ENCODE results near the gene EP400. TPM values are rescaled to one million over a fixed set of nuclear protein-coding genes. Genes with fewer than 3 reads are reported as not detected.
A peak's percentile ranks its signal among the peaks of the same experiment; 100 is the strongest.

EP400 gene
- total and polyA plus RNA-seq, 7 donors: 8.0 to 24.5 (median 18.4) TPM

DNA sequence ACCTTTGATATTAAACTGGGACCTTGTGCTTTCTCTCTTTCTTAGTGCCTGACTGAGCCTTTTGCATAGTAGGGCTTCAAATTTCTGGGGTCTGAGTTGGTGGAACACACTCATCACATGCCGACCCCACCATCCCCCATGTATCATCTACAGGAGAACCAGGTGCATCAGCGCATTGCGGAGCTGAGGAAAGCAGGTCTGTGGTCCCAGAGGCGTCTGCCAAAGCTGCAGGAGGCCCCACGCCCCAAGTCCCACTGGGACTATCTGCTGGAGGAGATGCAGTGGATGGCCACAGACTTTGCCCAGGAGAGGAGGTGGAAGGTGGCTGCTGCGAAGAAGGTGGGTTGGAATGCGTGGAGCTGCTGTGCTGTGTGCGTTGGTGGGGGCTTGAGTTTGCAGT, 37.8 kb downstream of the EP400 start:
- WGBS, 3 donors: 88 to 95% (median 93%) methylated on average over 8 of the region's 8 CpGs
- H3K27me3 ChIP-seq (ENCODE audit: insufficient read depth in 3 of 3, low read length in 2 of 3): no peaks in the 10 kb centered on the region
- no peak overlapping the region for H3K27ac ChIP-seq
- TF ChIP-seq, protein P1, sequence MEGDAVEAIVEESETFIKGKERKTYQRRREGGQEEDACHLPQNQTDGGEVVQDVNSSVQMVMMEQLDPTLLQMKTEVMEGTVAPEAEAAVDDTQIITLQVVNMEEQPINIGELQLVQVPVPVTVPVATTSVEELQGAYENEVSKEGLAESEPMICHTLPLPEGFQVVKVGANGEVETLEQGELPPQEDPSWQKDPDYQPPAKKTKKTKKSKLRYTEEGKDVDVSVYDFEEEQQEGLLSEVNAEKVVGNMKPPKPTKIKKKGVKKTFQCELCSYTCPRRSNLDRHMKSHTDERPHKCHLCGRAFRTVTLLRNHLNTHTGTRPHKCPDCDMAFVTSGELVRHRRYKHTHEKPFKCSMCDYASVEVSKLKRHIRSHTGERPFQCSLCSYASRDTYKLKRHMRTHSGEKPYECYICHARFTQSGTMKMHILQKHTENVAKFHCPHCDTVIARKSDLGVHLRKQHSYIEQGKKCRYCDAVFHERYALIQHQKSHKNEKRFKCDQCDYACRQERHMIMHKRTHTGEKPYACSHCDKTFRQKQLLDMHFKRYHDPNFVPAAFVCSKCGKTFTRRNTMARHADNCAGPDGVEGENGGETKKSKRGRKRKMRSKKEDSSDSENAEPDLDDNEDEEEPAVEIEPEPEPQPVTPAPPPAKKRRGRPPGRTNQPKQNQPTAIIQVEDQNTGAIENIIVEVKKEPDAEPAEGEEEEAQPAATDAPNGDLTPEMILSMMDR (IDR thresholded peaks at IDR 0.05): no peak
- DNase-seq (no peak), ATAC-seq (no peak)
- no peaks in the 10 kb centered on the region for H3K4me1 ChIP-seq
- no peaks in the 10 kb centered on the region for H3K9me3 ChIP-seq
- H3K4me3 ChIP-seq: no peak overlapping the region
- H3K36me3 ChIP-seq (ENCODE audit: insufficient read depth in 1 of 2, low read depth in 1 of 2): peaks cover 4 to 99% of the 10 kb centered on the region in 2 donors
- intact Hi-C loops (cut with DNase I): no loop called here

DNA sequence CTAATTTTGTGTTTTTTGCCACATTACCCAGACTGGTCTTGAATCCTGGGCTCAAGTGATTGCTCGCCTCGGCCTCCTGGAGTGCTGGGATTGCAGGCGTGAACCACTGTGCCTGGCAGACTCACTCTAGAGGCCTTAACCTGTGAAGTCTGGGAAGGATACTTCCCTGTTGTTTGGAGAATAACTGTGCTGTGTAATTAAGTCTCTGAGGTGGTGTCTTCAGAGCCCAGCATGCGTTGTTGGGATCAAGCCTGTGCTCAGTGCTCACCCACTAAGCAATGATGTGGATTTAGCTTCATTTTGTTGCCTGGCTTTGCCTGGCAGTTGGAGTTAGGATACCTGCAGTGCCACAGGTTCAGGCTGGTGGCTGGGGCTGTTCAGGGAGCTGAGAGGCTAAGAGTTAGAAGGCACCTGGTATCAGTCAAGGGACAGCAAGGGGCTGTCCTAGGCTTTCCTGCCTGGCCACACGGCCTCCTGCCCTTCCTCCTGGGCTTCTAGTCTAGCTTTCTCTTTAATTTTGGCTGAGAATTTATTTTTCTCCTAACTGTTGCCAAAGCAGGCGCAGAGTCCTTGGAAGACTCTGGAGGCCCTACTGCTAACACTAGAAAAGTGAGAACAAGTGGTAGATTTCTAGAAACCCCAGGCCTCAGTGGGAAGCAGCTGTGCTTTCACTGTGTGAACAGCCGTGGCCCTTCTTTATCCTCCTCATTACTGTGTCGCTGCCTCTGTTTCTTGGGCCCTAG, 38.5 kb downstream of the EP400 start:
- H3K9me3 ChIP-seq: no peaks in the 10 kb centered on the region

DNA sequence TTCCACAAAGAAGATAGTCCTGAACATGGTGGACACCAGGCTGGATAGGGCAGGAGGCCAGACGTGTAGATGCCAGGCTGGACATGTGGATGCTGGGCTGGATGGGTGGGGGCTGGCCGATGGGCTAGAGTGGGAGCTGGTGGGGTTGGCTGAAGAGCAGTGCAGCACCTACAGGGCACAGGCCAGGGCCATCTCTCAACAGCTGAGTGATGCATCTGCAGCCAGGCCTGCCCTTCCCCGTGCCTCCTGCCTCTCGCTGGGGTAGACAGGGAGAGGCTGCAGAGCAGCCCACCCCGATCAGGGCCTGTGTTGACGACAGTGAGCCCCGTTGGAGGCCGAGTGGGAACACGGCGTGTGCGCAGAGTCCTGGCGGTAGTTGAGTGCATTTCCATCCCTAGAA, 39.3 kb downstream of the EP400 start:
- Histone ChIP-seq H3K4me1 (no peaks in the 10 kb centered on the region), H3K27me3 (ENCODE audit: insufficient read depth in 3 of 3, low read length in 2 of 3) (no peaks in the 10 kb centered on the region), H3K36me3 (ENCODE audit: insufficient read depth in 1 of 2, low read depth in 1 of 2) (peaks cover 4 to 99% of the 10 kb centered on the region in 2 donors), H3K9me3 (no peaks in the 10 kb centered on the region), H3K4me3 (no peak overlapping the region), H3K27ac (no peak overlapping the region)
- DNase-seq: no peak
- TF ChIP-seq, protein P1 (IDR thresholded peaks at IDR 0.05): no peak
- intact Hi-C loops (cut with DNase I): no loop called here
- WGBS, 3 donors: 85 to 92% (median 87%) methylated on average over 12 of the region's 12 CpGs
- peak in 1 of 4 donors; percentile 15 for ATAC-seq

More for the DNA sequence above, 38.5 kb downstream of the EP400 start:
- H3K27ac ChIP-seq: no peak overlapping the region
- peaks cover 4 to 99% of the 10 kb centered on the region in 2 donors for H3K36me3 ChIP-seq (ENCODE audit: insufficient read depth in 1 of 2, low read depth in 1 of 2)
- H3K4me3 ChIP-seq: no peak overlapping the region
- no peak for ATAC-seq
- H3K4me1 ChIP-seq: no peaks in the 10 kb centered on the region
- 79 to 90% (median 84%) methylated on average over 8 of the region's 8 CpGs for WGBS, 3 donors
- intact Hi-C loops (cut with DNase I): no loop called here
- DNase-seq: no peak
- H3K27me3 ChIP-seq (ENCODE audit: insufficient read depth in 3 of 3, low read length in 2 of 3): no peaks in the 10 kb centered on the region
- TF ChIP-seq, protein P1 (IDR thresholded peaks at IDR 0.05): no peak

DNA sequence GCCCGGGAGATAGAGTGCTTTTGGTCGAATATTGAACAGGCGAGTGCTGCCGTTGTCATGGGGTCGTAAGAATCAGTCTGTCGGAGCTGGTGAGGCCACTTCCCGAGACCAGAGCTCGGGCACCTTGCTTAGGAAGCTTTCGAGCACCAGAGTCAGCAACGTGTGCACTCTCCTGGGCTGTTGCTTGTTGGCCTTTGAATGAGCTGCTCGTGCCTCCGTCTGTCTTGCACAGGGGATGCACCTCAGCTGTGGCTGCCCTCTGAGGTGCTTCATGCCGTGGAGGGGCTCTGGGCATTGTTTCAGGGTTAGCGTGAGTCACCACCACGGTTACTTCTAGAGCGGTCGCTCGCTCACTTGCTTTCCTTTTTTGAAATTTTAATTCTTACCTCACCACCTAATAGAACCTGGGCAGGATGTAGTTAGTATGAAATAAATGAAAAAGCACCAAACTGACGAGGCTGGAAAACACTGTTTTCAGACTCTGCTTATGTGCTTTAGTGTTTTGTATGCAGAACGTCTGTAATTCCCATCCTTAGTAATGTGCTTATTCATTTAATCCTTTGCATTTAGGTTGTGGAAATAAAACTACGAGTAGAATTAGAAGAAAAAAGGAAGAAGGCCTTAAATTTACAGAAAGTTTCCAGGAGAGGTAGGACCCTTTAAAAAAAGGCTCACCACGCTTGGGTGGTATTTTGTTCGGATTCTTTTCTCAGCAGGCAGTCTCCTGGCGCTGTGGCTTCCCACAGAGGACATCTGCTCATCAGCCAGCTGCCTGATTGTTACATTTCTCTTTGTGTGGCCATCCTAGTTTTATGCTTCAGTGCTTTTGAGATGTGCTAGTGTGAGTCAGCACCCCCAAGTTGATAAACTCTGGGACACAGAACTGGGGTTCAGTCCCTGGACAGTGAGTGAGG, 40.6 kb downstream of the EP400 start:
- WGBS, 3 donors: 77 to 81% (median 78%) methylated on average over 24 of the region's 24 CpGs
- Histone ChIP-seq H3K4me1 (no peaks in the 10 kb centered on the region), H3K27ac (no peak overlapping the region), H3K36me3 (ENCODE audit: insufficient read depth in 1 of 2, low read depth in 1 of 2) (peaks cover 4 to 100% of the 10 kb centered on the region in 2 donors), H3K27me3 (ENCODE audit: insufficient read depth in 3 of 3, low read length in 2 of 3) (no peaks in the 10 kb centered on the region), H3K4me3 (no peak overlapping the region), H3K9me3 (no peaks in the 10 kb centered on the region)
- intact Hi-C loops (cut with DNase I): loop anchor here in 1 of 2 donors (5.0 kb wide), 1 partner anchor 378 kb away; no protein-coding TSS in a partner anchor
- DNase-seq: no peak
- TF ChIP-seq, protein P1 (IDR thresholded peaks at IDR 0.05): no peak
- no peak for ATAC-seq
